Psoas muscle (tissue), 8 donors: ENCODE data around the gene ZC3H11A. TPM values are rescaled to one million over a fixed set of nuclear protein-coding genes. Genes with fewer than 3 reads are reported as not detected.
"Not testable (repeated sequence)": the region's sequence is repeated elsewhere in the genome, so short reads cannot be mapped to it uniquely, and the experiment has no call there.

Source experiments
- ATAC-seq, 4 donors: fragments of 200-7000 bp; cut with Tn5 transposase; one replicate each; pipeline ENCODE4 v1.9.1; 2020; ENCODE audit warnings: moderate library complexity in 3 of 4, mild to moderate bottlenecking in 2 of 4
- DNase-seq, 2 donors: peaks; one replicate each; pipeline ENCODE4 v3.0.0-alpha.2; 2020
- H3K27ac ChIP-seq: fragments of 200-600 bp; one replicate; pipeline ENCODE4 v1.8.0; 2022
- H3K27me3 ChIP-seq, 3 donors: fragments of 200-600 bp in 1 of 3; one replicate each; pipeline versions ENCODE4 v1.6.1 to v1.8.0; 2013 to 2022; ENCODE audit warnings: low read length in 2 of 3, mild to moderate bottlenecking in 2 of 3, moderate library complexity in 1 of 3; ENCODE audit not compliant: insufficient read depth in 3 of 3
- H3K36me3 ChIP-seq, 2 donors: fragments of 200-600 bp in 1 of 2; one replicate each; pipeline versions ENCODE4 v1.6.1 to v1.8.0; 2013 to 2022; ENCODE audit warnings: low read depth in 1 of 2, mild to moderate bottlenecking in 1 of 2, moderate library complexity in 1 of 2; ENCODE audit not compliant: insufficient read depth in 1 of 2
- H3K4me1 ChIP-seq: fragments of 200-600 bp; one replicate; pipeline ENCODE4 v1.8.0; 2022
- H3K4me3 ChIP-seq: fragments of 200-600 bp; one replicate; pipeline ENCODE4 v1.8.0; 2022; ENCODE audit warnings: mild to moderate bottlenecking
- H3K9me3 ChIP-seq: fragments of 200-600 bp; one replicate; pipeline ENCODE4 v1.8.0; 2022
- WGBS, 3 donors: extraction: QIAGEN DNeasy Blood & Tissue Kit; methylation state at CpG; one replicate each; pipeline versions ENCODE4 v1.1.6 to v1.1.7; 2013; 5-methylcytosine and 5-hydroxymethylcytosine counted together
- intact Hi-C, 2 donors: fragments of 100-400 bp; cut with DNase I; formaldehyde crosslinking; loops; one replicate each; pipeline versions ENCODE4 v1.11.0 to v1.14.2; 2022
- polyA plus RNA-seq, 3 donors: library from polyadenylated mRNA; stranded (reverse); fragments of 200-250 nt; gene quantifications; one replicate each; pipeline ENCODE4 v1.2.3, GENCODE V29; 2013
- total RNA-seq, 4 donors: library from RNA; stranded (reverse); fragmentation: NEBNext Ultra II Directional in 2 of 4; extraction: Animal tissue kit (Norgen Biotek cat#: 25700) in 2 of 4; gene quantifications; one replicate each; pipeline versions ENCODE4 v1.2.1 to v1.2.4, GENCODE V29; 2021 to 2023
- TF ChIP-seq, protein P1 (sequence below): fragments of 200-600 bp; IDR thresholded peaks from one replicate; pipeline ENCODE4 v1.8.0; 2022; ENCODE audit warnings: antibody characterized with exemption
- donor health status: healthy with polysubstance abuse.
- donor health status: DM: no; HTN: no; CAD: no; lungs with moderate emphysema.
- donor health status: Bipolar disorder and iron deficiency.
- donor health status: healthy.
- donor health status: DM: yes; HTN: yes; CAD: no.
- donor health status: DM: no; HTN: no; CAD: no.
- donor health status: DM: no; HTN: no; CAD: no.
- donor health status: DM: yes; HTN: yes; CAD: no.

Gene ZC3H11A
- total and polyA plus RNA-seq, 7 donors, result 33.5 to 79.9 (median 48.5) TPM

- Histone ChIP-seq H3K9me3 (no peaks in the 10 kb centered on the region), H3K36me3 (no peaks in the 10 kb centered on the region), H3K27me3 (no peaks in the 10 kb centered on the region), H3K27ac (no peak overlapping the region), H3K4me1 (no peaks in the 10 kb centered on the region), H3K4me3 (no peak overlapping the region)
- intact Hi-C loops, result loop anchor here (10.0 kb wide), 1 partner anchor 274 kb away; no protein-coding TSS in a partner anchor
- TF ChIP-seq, protein P1, sequence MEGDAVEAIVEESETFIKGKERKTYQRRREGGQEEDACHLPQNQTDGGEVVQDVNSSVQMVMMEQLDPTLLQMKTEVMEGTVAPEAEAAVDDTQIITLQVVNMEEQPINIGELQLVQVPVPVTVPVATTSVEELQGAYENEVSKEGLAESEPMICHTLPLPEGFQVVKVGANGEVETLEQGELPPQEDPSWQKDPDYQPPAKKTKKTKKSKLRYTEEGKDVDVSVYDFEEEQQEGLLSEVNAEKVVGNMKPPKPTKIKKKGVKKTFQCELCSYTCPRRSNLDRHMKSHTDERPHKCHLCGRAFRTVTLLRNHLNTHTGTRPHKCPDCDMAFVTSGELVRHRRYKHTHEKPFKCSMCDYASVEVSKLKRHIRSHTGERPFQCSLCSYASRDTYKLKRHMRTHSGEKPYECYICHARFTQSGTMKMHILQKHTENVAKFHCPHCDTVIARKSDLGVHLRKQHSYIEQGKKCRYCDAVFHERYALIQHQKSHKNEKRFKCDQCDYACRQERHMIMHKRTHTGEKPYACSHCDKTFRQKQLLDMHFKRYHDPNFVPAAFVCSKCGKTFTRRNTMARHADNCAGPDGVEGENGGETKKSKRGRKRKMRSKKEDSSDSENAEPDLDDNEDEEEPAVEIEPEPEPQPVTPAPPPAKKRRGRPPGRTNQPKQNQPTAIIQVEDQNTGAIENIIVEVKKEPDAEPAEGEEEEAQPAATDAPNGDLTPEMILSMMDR, result no peak
- no peak for ATAC-seq
- WGBS, 3 donors, result 91 to 95% (median 91%) methylated on average over 4 of the region's 4 CpGs
- DNase-seq, result no peak
Measured at GRCh38 chr1:203778789-203779188, 16.6 kb upstream of the ZC3H11A start.

GRCh38 chr1:203781962-203782361, 13.5 kb upstream of the ZC3H11A start:
- 87 to 93% (median 90%) methylated on average over 7 of the region's 7 CpGs for WGBS, 3 donors
- Histone ChIP-seq H3K4me1 (no peaks in the 10 kb centered on the region), H3K36me3 (no peaks in the 10 kb centered on the region), H3K4me3 (no peak overlapping the region), H3K27me3 (no peaks in the 10 kb centered on the region), H3K27ac (no peak overlapping the region), H3K9me3 (no peaks in the 10 kb centered on the region)
- TF ChIP-seq, protein P1, result no peak
- intact Hi-C loops, result no loop called here
- ATAC-seq (no peak), DNase-seq (no peak)

GRCh38 chr1:203789966-203790365, 5.5 kb upstream of the ZC3H11A start:
- no peak overlapping the region for H3K4me3 ChIP-seq
- 78 to 83% (median 79%) methylated on average over 3 of the region's 3 CpGs for WGBS, 3 donors
- intact Hi-C loops, result loop anchor here in 1 of 2 donors (2.0 kb wide), 1 partner anchor 15 kb away; no protein-coding TSS in a partner anchor
- no peaks in the 10 kb centered on the region for H3K9me3 ChIP-seq
- TF ChIP-seq, protein P1, result no peak
- H3K27me3 ChIP-seq, result no peaks in the 10 kb centered on the region
- DNase-seq (no peak), ATAC-seq (no peak)
- H3K4me1 ChIP-seq, result peaks cover 3% of the 10 kb centered on the region
- H3K36me3 ChIP-seq, result no peaks in the 10 kb centered on the region
- no peak overlapping the region for H3K27ac ChIP-seq

- H3K4me1 ChIP-seq, result peaks cover 3% of the 10 kb centered on the region
- no peaks in the 10 kb centered on the region for H3K36me3 ChIP-seq
- DNase-seq, result no peak
- TF ChIP-seq, protein P1, result no peak
- intact Hi-C loops, result no loop called here
- no peak for ATAC-seq
- no peak overlapping the region for H3K4me3 ChIP-seq
- no peak overlapping the region for H3K27ac ChIP-seq
- WGBS, 3 donors, result 64 to 82% (median 81%) methylated on average over 3 of the region's 3 CpGs
- H3K9me3 ChIP-seq, result no peaks in the 10 kb centered on the region
- H3K27me3 ChIP-seq, result no peaks in the 10 kb centered on the region
Measured at GRCh38 chr1:203791498-203791897, 3.9 kb upstream of the ZC3H11A start.

- no peak for DNase-seq
- WGBS, 3 donors, result 70 to 96% (median 87%) methylated on average over 2 of the region's 2 CpGs
- H3K27ac ChIP-seq, result no peak overlapping the region
- H3K36me3 ChIP-seq, result no peaks in the 10 kb centered on the region
- peaks cover 11% of the 10 kb centered on the region for H3K4me1 ChIP-seq
- no peaks in the 10 kb centered on the region for H3K27me3 ChIP-seq
- no peaks in the 10 kb centered on the region for H3K9me3 ChIP-seq
- TF ChIP-seq, protein P1, result no peak
- H3K4me3 ChIP-seq, result no peak overlapping the region
- no peak for ATAC-seq
- intact Hi-C loops, result no loop called here
Measured at GRCh38 chr1:203792486-203792885, 2.9 kb upstream of the ZC3H11A start.

DNA sequence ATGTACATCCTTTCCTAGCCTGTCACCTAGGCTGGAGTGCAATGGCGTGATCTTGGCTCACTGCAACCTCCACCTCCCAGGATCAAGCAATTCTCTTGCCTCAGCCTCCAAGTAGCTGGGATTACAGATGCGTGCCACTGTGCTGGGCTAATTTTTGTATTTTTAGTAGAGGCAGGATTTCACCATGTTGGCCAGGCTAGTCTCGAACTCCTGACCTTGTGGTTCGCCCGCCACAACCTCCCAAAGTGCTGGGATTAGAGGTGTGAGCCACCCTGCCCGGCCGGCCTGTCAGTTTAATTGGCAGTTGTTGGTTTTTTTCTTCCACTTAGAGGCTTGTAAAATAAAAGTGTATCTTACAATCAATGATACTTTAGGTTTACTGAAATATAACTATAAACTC, 1.9 kb upstream of the ZC3H11A start:
- H3K9me3 ChIP-seq, H3K4me3 ChIP-seq, ATAC-seq, H3K36me3 ChIP-seq, intact Hi-C loops, H3K27ac ChIP-seq, H3K27me3 ChIP-seq, DNase-seq: not testable (repeated sequence)
- H3K4me1 ChIP-seq, result peaks cover 21% of the 10 kb centered on the region
- WGBS, 3 donors, result 95 to 98% (median 97%) methylated on average over 7 of the region's 7 CpGs
